ENCODE measurements around the gene ASMTL.

The ASMTL gene

GRCh38 chrX:1391707-1392375 is 60.9 kb downstream of the ASMTL start, which contains the start of gene SLC25A6:
Gene SLC25A6 (minus strand): TSS chrX:1392113. CDS start chrX:1392009, 104 bp downstream.
- H3K4me3 ChIP-seq (ENCODE audit: control insufficient read depth, low read depth, low read length) = peak within 1 kb of the TSS; percentile 94
- DNase-seq (ENCODE audit: low read depth) = peak; percentile 79
- TF ChIP-seq CTCF (IDR thresholded peaks at IDR 0.05; ENCODE audit: control insufficient read depth, insufficient read depth, low read depth, low read length, missing control alignments) = no peak

- no peak for TF ChIP-seq CTCF (IDR thresholded peaks at IDR 0.05; ENCODE audit: control insufficient read depth, insufficient read depth, low read depth, low read length, missing control alignments)
- DNase-seq (ENCODE audit: low read depth) = no peak
- peak overlapping the region; percentile 94 for H3K4me3 ChIP-seq (ENCODE audit: control insufficient read depth, low read depth, low read length)
Measured at GRCh38 chrX:1391370-1391706, 61.4 kb downstream of the ASMTL start.

GRCh38 chrX:1390621-1391369 is 61.9 kb downstream of the ASMTL start:
- no peak for DNase-seq (ENCODE audit: low read depth)
- no peak for TF ChIP-seq CTCF (IDR thresholded peaks at IDR 0.05; ENCODE audit: control insufficient read depth, insufficient read depth, low read depth, low read length, missing control alignments)

GRCh38 chrX:1389993-1390285 is 62.8 kb downstream of the ASMTL start:
- no peak for DNase-seq (ENCODE audit: low read depth)
- no peak overlapping the region for H3K4me3 ChIP-seq (ENCODE audit: control insufficient read depth, low read depth, low read length)
- TF ChIP-seq CTCF (IDR thresholded peaks at IDR 0.05; ENCODE audit: control insufficient read depth, insufficient read depth, low read depth, low read length, missing control alignments) = no peak

More at GRCh38 chrX:1390621-1391369, 61.9 kb downstream of the ASMTL start:
- H3K4me3 ChIP-seq (ENCODE audit: control insufficient read depth, low read depth, low read length) = peak overlapping the region; percentile 94

GRCh38 chrX:1389181-1389992 is 63.3 kb downstream of the ASMTL start:
- no peak for TF ChIP-seq CTCF (IDR thresholded peaks at IDR 0.05; ENCODE audit: control insufficient read depth, insufficient read depth, low read depth, low read length, missing control alignments)
- no peak overlapping the region for H3K4me3 ChIP-seq (ENCODE audit: control insufficient read depth, low read depth, low read length)
- no peak for DNase-seq (ENCODE audit: low read depth)

GRCh38 chrX:1388651-1389050 is 64.1 kb downstream of the ASMTL start:
- no peak for DNase-seq (ENCODE audit: low read depth)
- no peak for TF ChIP-seq CTCF (IDR thresholded peaks at IDR 0.05; ENCODE audit: control insufficient read depth, insufficient read depth, low read depth, low read length, missing control alignments)
- H3K4me3 ChIP-seq (ENCODE audit: control insufficient read depth, low read depth, low read length) = no peak overlapping the region

All from AG09309 (cell line).